Left cardiac atrium (tissue), 4 donors: ENCODE data around the gene MTM1. TPM values are rescaled to one million over a fixed set of nuclear protein-coding genes. Genes with fewer than 3 reads are reported as not detected.

Experiments
- ATAC-seq, 2 donors: fragments of 200-7000 bp; cut with Tn5 transposase; one replicate each; pipeline ENCODE4 v1.9.1; 2020; ENCODE audit warnings: mild to moderate bottlenecking in 2 of 2, moderate library complexity in 2 of 2
- DNase-seq: peaks from one replicate; pipeline ENCODE4 v3.0.0-alpha.2; 2020
- intact Hi-C, 2 donors: fragments of 100-400 bp; cut with DNase I; formaldehyde crosslinking; loops; one replicate each; pipeline versions ENCODE4 v1.14.1 to v1.15.1; 2022 to 2023
- total RNA-seq, 2 donors: library from RNA; stranded (reverse); fragmentation: NEBNext Ultra II Directional; extraction: Animal tissue kit (Norgen Biotek cat#: 25700); gene quantifications; one replicate each; pipeline ENCODE4 v1.2.1, GENCODE V29; 2021
- donor health status: DM: no; HTN: yes; CAD: no.
- donor health status: DM: no; HTN: yes; CAD: no; lungs with severe emphysema.
- donor health status: DM: yes; HTN: yes; CAD: no.
- donor health status: Dilated cardiomyopathy.

The MTM1 gene
- total RNA-seq, 2 donors from 2014 or later = 10.4 to 14.1 TPM

DNA sequence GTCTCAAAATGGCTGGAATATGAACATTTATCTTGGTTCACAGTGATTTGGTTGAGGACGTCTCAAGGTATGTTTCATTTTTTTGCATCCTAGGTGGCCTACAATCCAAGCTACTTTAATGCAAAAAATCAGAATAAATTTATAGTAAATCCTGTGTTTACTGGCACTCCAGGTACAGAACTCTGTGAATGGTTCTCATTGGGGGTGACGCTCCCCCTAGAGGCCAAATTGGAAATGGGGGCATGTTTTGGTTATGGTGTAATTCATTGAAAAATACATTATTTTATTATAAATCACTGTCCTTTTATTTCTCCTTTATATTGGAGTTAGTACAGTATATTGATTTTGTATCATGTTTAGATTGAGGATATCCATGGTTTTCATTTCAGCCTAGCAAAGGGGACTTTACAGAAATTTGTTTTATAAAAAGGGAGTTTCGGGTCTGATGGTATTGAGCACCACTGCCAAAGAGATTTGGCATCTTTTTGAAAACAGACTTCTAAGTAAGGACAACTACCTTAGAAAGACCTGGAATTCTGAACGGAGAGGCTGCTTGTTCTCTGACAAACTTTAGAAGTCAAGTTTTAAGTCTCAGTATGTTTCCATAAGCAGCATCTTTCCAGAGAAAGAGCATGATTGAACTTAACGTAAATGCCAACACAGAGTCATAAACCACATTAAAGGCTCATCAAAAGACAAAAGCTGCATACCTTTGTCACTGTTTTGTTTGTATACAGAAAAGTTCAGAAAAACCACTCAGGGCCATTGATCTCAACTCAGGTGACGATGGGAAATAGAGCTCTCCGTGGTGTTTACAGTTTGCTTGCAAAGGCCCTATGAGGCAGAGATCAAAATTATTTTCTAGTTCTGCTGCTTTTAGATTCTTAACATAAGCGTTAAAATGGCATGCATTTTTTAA lies 19.4 kb downstream of the MTM1 start:
- no peak for DNase-seq
- no peak for ATAC-seq
- intact Hi-C loops = no loop called here

DNA sequence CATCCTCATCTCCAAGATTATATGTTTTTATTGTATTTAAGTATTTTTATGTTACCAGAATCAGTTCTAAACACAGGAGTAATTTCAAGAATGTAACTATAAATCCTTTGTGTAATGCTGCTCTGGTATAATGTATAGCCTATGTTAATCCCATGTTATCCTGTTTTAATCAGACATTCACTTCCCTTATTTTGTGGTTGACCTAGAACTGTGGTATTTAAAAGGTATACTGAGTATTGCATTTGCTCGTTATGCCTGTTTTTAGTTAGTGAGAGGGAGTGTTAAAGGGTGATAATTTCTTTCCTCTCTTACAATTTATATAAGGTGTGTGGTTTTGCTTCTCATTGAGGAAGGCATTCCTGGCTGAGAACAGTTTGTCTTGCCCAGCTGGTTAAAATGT lies 26.2 kb downstream of the MTM1 start:
- ATAC-seq (no peak), DNase-seq (no peak)
- intact Hi-C loops = no loop called here

DNA sequence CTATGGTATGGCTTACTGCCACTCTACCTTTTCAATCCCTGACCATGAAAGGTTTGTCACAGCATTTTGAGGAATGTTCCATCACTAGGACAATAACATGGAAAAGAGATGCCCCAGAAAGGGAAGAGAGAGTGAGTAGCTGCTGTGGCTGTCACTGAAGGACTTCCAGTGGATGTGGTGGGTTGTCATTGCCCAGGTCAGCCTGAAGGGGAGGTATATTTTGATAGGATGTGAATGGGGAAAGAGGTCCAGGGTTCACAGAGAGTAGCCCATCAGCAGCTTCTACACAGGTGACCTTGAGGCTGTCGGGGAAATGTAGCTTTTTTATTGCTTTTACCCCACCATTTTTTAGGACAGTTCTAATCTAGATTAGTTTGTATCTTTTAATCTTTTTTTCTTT lies 30.8 kb downstream of the MTM1 start:
- intact Hi-C loops = no loop called here
- DNase-seq (no peak), ATAC-seq (no peak)

DNA sequence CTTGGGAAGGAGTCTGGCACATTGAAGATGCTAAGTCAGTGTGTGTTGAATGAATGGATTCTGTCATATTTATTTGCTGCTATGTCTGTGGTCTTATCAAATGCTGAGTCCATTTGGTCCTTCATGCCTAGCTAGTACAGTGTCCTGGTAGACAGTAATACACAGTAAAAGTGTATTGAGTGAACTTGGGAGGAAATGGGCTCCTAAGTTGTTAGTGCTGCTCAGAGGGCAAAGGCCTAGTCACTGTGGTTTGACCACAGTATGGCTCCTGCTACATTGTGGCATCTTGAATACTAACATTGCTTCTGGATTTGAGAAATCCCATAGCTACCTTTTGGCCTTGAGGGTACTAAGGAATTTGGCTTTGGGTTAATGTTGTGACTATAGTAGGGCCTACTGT lies 33.9 kb downstream of the MTM1 start:
- intact Hi-C loops = no loop called here
- ATAC-seq (no peak), DNase-seq (no peak)

DNA sequence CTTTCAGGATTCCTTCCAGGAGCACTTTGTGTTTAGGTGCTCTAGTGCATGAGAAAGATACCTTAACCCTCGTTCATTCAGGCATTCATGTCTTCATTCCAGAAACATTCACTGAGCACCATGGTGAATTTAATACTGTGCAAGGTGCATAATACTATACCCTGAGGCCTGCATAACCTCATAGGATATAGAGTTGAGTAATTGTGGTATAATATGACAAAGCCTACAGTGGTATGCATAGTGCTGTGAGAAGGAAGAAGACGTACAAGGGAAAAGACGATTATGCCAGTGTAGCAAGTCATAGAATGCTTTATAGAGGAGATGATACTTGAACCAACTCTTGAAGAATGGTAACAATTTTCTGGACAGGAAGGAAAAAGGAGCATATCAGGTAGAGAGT lies 34.3 kb downstream of the MTM1 start:
- intact Hi-C loops = no loop called here
- DNase-seq = no peak
- ATAC-seq = no peak

DNA sequence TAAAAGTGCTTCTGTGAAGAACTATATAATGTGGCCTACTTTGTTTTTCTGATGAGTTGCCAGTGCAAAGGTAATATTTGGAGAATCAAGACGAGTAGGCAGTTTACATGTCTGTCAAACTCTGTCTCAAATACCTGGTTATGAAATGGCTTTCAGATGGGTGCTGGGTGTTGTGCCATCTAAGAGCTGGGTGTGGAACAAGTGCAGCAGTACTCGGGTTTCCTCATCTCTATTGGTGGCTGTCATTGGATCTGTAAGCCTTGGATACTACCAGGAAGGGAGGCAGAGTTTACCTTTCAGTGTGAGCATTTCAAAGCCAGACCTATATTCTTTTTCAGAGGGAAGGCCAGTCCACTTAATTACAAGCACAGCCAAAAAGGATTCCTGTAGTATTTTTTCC lies 37.2 kb downstream of the MTM1 start:
- intact Hi-C loops = no loop called here
- no peak for ATAC-seq
- no peak for DNase-seq

DNA sequence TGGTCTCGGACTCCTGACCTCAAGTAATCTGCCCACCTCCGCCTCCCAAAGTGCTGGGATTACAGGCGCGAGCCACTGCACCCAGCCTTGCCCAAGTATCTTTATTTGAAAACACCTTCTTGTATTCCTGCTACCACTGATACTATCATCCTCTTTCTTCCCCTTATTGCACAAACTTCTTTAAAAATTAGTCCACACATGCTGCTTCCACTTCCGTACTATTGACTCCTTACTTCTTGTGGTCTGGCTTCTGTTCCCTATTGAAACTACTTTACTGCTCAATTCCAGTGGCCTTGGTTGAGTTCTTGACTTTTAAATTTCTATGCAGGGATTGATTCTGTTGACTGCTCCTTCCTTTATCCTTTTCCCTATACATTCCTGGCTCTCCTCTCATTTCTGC lies 38.8 kb downstream of the MTM1 start:
- DNase-seq (no peak), ATAC-seq (no peak)
- intact Hi-C loops = no loop called here

DNA sequence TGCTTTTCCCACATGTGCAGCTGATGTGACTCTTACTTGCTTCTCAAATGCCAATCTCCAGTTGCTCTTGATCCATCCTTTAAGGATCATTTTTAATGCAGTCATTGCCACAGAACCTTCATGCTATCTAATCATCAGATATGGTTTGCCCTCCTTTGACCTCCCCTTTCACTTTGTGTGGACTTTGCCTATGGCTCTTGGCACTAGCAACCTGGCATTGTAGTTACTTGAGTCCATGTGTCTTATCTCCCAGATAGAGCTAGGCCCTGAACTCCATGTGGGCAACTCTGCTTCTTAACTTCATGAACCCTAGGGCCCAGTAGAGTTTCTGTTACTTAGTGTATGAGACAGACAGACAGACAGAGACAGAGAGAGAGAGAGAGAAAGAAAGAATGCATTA lies 41.6 kb downstream of the MTM1 start:
- intact Hi-C loops = no loop called here
- ATAC-seq = no peak
- no peak for DNase-seq

DNA sequence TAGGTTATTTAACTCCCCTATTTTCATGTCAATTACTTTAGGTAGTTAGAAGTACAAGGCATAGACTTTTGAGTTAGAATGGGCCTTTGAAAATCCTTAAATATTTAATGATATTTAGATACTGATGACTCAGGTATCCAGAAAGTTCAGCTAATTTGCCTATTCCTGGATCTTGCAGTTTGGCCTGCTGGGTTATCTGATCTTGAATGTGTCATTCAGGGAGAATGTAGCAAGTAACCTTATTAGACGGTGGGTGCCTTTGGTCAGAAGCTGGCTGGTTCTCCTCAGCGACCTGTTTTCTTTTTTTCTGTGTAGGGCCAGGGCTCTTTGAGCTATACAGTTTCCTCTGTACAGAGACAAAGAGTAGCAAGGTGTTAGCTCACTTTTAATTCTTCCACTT lies 42.0 kb downstream of the MTM1 start:
- ATAC-seq = no peak
- intact Hi-C loops = no loop called here
- no peak for DNase-seq

DNA sequence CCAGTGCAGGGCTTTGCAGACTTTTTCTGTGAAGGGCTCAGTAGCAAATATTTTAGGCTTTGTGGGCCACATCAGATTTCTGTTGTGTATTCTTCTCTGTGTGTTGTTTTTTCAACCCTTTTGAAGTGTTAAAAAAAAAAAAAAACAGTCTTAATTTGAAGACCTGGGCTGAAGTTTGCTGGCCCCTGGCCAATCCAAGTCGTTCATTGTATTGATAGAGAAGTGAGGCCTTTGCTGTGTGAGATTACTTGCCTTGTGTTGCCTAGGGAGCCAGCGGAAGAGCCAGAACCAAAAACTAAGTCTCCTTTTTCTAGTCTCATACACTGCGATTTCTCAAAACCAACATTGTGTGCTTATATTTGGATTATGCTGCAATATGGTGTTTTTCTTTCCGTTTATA lies 46.9 kb downstream of the MTM1 start:
- ATAC-seq (no peak), DNase-seq (no peak)
- intact Hi-C loops = no loop called here

DNA sequence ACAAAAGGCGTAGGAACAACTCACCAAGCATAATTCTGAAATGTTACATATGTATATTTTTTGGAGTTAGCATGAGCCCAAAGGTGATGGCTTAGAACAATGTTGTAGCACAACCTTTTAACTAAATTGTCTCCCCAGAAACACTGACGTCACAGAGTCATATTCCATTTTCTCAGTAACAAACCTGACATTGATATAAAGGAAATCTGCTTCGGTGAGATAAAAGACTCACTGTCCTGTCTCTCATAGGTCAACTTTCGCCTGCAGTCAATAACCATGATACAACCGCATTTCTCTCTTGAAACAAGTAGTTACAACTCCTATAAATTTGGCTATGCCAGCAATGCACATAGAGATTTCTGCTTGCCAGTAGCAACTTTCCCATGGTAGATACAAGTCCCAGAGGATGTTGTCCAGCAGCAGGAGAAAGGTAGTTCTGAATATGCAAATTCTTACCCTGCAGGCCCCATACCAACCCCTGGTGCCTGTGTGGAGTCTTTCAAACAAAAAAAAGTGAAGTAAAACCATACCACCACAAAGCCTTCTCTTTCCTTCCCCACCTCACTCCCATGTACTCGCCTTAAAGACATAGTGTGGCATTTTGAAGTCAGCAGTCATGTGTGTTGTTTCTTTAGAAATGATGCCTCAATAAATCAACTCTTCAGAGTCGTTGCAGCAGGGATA lies 47.9 kb downstream of the MTM1 start:
- intact Hi-C loops = no loop called here
- DNase-seq = no peak
- no peak for ATAC-seq

DNA sequence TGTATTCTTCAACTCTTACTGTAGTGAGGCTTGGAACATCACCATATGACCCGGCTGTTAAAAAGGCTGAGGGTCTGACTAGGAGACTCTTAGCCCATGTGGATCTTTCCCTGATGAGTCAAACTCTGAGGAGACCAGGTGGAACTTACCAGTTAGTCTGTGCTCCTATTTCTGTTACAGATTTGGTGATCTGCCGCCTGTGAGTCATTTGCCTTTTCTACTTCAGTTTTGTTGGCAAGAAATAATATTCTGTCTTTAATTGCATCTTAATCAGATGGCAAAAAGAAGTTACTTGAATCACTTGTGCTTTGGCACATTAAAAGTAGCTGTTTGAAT lies 48.4 kb downstream of the MTM1 start:
- ATAC-seq = no peak
- DNase-seq = no peak
- intact Hi-C loops = no loop called here

DNA sequence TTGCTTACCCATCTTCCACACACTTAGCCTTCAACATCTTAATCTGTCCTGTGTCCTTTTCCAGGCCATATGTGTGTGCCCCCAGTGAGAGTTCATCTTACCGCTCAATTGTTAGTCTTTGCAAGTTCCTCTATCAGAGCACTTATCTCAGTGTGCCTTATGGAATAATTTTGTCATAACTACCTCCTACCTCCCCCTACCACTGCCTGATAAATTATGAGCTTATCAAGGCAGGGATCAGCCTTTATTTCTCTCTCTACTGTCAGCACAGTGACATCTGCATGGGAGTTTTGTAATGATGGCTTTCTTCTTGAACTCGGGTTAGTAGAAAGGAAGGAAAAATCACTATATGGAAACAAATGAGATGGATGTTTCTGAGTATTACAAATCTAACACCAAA lies 53.2 kb downstream of the MTM1 start:
- intact Hi-C loops = no loop called here
- ATAC-seq = no peak
- DNase-seq = no peak

DNA sequence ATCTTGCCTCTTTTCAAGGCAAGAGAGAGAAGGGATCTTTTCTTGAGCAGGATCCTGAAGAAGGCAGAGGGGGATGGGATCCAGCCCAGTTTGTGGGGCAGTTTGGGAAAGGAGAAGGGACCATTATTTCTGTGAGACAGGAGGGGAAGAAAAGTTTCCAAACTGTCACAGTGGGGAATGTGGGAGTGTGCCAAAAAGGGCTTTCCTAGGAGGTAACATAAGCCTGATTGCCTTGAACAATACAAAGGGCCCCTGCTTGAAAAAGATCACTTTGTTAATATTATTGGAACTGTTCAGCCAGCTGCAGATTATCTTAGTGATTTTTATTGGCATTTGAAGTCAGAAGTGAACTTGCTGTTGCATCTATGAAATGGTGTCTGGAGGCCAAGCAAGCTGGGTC lies 55.2 kb downstream of the MTM1 start:
- intact Hi-C loops = no loop called here
- ATAC-seq = no peak
- no peak for DNase-seq

DNA sequence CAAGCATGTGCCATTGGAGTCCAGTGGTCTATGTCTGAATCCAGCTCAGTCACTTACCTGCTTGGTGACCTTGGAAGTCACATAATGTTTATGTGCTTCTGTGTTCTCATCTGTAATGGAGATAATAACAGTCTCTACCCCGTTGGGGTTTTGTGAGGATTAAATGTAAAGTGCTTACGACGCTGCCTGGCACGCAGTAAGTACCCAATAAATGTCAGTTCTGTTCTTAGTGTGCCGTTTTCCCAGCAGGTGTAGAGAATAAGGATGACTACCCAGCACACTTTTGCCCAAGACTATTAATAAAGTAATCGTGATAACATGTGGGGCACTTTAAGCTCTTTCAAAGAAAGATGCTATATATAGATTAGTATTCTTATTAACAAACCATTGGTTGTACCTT lies 56.7 kb downstream of the MTM1 start:
- intact Hi-C loops = no loop called here
- ATAC-seq (no peak), DNase-seq (no peak)

DNA sequence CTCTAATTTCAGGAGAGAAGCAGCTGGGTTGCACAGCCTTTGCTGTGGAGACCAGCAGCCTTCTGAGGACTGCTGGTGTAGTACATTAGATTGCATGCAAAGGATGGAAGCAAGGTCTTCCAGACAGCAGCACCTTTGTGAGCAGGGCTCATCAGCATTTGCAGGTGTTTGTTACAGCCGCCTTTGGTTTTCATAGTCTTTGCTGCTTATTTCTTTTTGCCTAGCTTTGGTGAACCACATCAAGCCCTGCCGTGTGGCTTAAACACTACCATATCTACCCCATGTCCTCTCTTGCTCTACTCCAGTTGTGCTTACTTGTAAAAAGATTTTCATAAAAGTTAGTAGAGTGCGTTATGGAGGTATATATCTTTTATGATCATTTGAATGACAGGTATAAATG lies 57.5 kb downstream of the MTM1 start:
- DNase-seq (no peak), ATAC-seq (no peak)
- intact Hi-C loops = no loop called here

DNA sequence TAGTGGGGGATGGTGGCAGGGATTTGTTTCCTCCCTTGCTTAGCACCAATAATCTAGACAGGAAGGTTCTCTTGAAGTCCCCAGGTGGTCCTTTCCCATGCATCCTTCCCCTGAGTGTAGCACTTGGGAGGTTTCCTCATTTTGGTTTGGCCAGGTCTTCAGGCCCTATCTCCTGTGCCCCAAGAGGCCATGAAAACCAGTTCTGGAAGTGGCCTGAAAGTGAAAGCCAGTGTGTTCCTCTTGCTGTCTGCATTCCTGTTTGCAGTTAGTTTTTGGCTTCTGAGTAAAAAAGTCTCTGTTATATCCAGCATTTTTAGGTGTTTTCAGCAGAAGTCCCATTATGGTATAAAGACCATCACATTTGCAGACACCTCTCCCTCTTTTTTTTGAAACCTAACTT lies 59.5 kb downstream of the MTM1 start:
- no peak for ATAC-seq
- DNase-seq = no peak
- intact Hi-C loops = no loop called here

DNA sequence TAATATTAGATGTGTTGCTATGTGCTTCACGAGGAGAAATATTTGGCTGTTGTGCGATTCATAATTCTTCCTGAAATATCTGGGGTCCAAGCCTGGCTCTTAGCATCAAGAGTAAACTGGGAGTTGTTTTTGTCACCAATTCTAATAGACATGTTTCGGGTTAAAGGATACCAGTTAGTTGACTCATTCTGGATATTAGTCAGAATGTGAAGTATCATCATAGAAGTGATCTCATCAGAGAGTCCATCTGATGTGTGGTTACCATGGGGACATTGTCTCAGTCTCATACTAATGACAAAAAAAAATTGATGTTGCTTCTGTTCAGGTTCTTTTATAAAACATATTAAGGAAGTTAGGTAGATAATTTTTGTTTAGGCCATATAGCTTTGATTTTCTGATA lies 67.5 kb downstream of the MTM1 start:
- peak in 1 of 2 donors; percentile 47 for ATAC-seq
- intact Hi-C loops = no loop called here
- no peak for DNase-seq

DNA sequence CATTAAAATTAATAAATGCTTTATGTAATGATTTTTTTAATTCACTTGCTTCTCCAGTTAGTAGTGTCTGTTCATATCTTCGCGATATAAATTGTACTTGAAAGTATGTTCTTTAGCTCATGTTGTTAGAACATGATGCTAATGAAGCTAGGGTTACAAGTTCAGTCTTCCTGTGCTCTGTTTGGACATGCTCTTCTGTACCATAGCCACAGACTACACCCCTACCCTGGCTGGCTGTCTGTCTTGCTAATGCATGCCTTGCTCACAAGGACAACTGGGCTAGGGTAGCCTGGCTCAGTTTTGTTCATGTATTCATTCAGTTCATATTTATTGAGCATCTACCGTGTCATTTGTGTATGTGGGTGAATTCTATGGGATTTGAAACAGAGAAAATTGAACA lies 74.0 kb downstream of the MTM1 start:
- DNase-seq (no peak), ATAC-seq (no peak)
- intact Hi-C loops = no loop called here

DNA sequence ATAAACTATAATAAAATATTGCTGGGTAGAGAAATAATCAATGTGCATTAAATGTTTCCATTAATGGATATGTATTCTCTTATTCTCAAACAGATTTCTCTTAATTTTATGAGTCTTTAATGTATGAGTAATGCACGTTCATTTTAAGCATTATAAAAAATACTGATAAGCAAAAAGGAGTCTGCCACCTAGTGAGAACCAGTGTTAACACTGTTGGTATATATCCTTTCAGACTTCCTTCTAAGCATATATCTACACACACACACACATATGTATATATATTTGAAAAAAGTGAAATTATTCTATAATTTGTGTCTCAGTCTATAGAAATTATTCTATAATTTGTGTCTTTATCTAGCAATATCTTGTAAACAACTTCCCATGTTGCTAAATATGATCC lies 74.8 kb downstream of the MTM1 start:
- intact Hi-C loops = no loop called here
- ATAC-seq (no peak), DNase-seq (no peak)

DNA sequence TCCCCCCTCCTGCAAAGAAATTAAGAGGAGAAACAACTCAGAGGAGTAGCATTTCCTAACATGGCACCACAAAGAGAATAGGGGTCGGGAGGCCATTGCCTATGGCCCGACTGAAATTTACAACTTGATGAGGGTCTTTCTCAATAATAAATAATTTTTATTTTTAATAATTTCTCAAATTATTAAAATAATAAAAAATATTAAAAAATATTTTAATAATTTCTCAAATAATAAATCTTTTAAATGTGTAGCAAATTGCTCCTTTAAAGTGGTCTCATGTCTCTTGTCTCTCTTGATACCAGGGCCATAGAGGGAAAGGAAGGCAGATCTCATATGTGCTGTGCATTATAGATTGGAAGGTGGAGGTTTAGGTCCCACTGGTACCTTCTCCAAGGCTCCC lies 75.5 kb downstream of the MTM1 start:
- ATAC-seq = no peak

More for the DNA sequence above, 75.5 kb downstream of the MTM1 start:
- no peak for DNase-seq
- intact Hi-C loops = no loop called here
